GM19035 (cell line): ENCODE measurements around the gene CMTM4.
A peak's percentile ranks its signal among the peaks of the same experiment; 100 is the strongest.
"Not testable (repeated sequence)": the region's sequence is repeated elsewhere in the genome, so short reads cannot be mapped to it uniquely, and the experiment has no call there.

ENCODE experiments used
- ATAC-seq: cut with Tn5 transposase; IDR thresholded peaks from one replicate; pipeline ENCODE4 v1.9.1; 2021; ENCODE audit not compliant: unreplicated experiment

The CMTM4 gene

GRCh38 chr16:66676599-66676998 is 19.9 kb downstream of the CMTM4 start:
- ATAC-seq, result no peak

- no peak for ATAC-seq
Measured at GRCh38 chr16:66673691-66674090, 22.9 kb downstream of the CMTM4 start.

GRCh38 chr16:66670691-66671388 is 25.7 kb downstream of the CMTM4 start:
- ATAC-seq, result no peak

GRCh38 chr16:66668777-66669444 is 27.6 kb downstream of the CMTM4 start:
- no peak for ATAC-seq

GRCh38 chr16:66667944-66668343 is 28.6 kb downstream of the CMTM4 start:
- no peak for ATAC-seq

- no peak for ATAC-seq
Measured at GRCh38 chr16:66662445-66663194, 33.9 kb downstream of the CMTM4 start.

GRCh38 chr16:66661671-66662346 is 34.7 kb downstream of the CMTM4 start:
- not testable (repeated sequence) for ATAC-seq

- ATAC-seq, result no peak
Measured at GRCh38 chr16:66661210-66661560, 35.4 kb downstream of the CMTM4 start.

- no peak for ATAC-seq
Measured at GRCh38 chr16:66660422-66661209, 35.9 kb downstream of the CMTM4 start.

GRCh38 chr16:66658860-66659190 is 37.7 kb downstream of the CMTM4 start:
- ATAC-seq, result no peak

- no peak for ATAC-seq
Measured at GRCh38 chr16:66658143-66658859, 38.2 kb downstream of the CMTM4 start.

- ATAC-seq, result no peak
Measured at GRCh38 chr16:66656547-66656946, 40.0 kb downstream of the CMTM4 start.

GRCh38 chr16:66653581-66654350 is 42.8 kb downstream of the CMTM4 start:
- ATAC-seq, result no peak

GRCh38 chr16:66652661-66653360 is 43.7 kb downstream of the CMTM4 start:
- no peak for ATAC-seq

- no peak for ATAC-seq
Measured at GRCh38 chr16:66651965-66652364, 44.6 kb downstream of the CMTM4 start.

- ATAC-seq, result no peak
Measured at GRCh38 chr16:66651474-66651765, 45.1 kb downstream of the CMTM4 start.

- peak; percentile 85 for ATAC-seq
Measured at GRCh38 chr16:66650707-66651473, 45.7 kb downstream of the CMTM4 start.

GRCh38 chr16:66649636-66650205 is 46.8 kb downstream of the CMTM4 start:
- ATAC-seq, result no peak
